TTC549 (cell line): ENCODE data around the gene SRRM1.
A peak's percentile ranks its signal among the peaks of the same experiment; 100 is the strongest.

ENCODE experiments used
- FAIRE-seq: peaks from 2 replicates; lab custom pipeline; 2012; peaks lifted over from hg19 to GRCh38; lab: Jason Lieb, UNC

Gene SRRM1, protein sequence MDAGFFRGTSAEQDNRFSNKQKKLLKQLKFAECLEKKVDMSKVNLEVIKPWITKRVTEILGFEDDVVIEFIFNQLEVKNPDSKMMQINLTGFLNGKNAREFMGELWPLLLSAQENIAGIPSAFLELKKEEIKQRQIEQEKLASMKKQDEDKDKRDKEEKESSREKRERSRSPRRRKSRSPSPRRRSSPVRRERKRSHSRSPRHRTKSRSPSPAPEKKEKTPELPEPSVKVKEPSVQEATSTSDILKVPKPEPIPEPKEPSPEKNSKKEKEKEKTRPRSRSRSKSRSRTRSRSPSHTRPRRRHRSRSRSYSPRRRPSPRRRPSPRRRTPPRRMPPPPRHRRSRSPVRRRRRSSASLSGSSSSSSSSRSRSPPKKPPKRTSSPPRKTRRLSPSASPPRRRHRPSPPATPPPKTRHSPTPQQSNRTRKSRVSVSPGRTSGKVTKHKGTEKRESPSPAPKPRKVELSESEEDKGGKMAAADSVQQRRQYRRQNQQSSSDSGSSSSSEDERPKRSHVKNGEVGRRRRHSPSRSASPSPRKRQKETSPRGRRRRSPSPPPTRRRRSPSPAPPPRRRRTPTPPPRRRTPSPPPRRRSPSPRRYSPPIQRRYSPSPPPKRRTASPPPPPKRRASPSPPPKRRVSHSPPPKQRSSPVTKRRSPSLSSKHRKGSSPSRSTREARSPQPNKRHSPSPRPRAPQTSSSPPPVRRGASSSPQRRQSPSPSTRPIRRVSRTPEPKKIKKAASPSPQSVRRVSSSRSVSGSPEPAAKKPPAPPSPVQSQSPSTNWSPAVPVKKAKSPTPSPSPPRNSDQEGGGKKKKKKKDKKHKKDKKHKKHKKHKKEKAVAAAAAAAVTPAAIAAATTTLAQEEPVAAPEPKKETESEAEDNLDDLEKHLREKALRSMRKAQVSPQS

DNA sequence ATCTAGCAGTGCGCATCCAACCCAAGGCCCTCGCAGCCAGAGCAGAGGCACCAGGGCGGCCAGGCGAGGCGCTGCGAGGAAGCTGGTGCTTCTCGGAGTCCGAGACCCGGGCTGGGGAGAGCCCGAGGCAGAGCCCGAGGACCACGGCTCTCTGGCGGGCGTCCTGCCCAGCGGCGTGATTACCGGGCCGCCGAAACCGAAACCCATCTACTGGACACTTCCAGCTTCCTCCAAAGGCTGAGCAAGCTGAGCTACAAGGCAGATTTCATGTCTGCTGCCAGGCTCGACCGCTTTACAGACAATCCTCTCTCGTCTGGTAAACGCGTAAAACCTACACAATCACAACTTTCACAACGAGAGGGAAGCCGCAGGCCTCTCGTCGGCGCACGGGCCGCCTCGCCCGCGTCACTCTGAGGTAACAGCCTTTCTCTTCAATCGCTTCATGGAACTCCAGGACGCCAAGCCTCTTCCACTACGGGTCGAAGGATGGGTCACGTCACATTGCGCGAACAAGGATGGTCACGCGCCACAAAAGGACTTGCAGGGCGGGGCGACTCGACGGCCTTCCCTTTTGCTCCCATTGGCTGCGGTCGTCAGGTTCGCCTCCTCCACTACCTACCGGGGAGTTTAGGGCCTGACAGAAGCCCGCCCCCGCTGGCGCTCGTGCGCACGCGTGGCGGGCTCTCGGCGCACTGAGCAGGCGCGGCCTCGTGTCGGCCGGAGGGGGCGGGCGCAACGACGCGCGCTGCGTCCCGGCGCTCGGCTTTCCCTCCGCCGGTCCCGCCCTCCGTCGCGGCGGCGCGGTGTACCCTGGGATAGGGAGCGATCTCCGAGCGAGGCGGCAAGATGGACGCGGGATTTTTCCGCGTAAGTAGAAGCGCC, at the start of gene SRRM1:
TSS of gene SRRM1 (plus strand) at position 822 of the 882 bp plus-strand sequence. CDS start at position 847, 25 bp downstream.
- FAIRE-seq, result peak; percentile 72

DNA sequence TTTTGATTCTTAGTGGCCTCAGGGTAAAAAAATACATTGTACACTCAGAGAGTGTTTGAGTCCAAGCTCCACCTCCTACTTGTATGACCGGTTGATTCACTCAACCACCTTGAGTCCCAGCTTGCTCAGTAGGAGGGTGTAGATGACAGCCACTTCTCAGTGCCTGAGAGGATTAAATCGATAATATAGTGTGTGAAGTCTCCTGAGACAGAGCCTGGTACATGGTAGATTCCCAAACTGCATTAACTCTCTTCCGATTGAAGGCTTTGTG, 48.8 kb upstream of the SRRM1 start:
- FAIRE-seq, result no peak

DNA sequence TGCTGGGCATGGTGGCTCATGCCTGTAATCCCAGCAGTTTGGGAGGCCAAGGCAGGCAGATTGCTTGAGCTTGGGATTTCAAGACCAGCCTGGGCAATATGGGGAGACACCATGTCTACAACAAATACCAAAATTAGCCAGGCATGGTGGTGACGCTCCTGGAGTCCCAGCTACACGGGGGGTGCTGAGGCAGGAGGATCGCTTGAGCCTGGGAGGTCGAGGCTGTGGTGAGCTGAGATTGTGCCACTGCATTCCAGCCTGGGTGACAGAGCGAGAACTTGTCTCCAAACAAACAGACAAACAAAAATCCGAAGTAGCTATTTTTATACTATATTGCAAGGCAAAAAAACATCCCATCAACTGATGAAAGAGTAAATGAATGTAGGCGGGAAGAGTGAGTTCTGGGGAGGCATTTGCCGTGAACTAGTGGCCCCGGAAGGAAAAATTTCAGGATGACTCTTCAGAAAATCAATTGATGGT, 46.7 kb upstream of the SRRM1 start:
- FAIRE-seq, result no peak

DNA sequence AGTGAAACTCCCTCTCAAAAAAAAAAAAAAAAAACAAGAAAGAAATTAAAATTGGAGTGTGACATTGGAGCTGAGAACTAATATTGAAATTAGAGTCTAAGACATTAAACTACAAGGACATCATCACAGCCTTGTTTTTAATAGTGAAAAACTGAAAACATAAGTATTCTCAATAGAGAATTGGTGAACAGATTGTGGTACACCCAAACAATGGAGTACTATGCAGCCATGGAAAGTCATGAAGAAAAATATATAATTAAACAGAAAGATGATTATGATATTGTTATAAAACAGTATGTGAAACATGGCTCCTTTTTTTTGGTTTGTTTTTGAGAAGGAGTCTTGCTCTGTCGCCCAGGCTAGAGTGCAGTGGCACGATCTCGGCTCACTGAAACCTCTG, 43.8 kb upstream of the SRRM1 start:
- FAIRE-seq, result no peak

DNA sequence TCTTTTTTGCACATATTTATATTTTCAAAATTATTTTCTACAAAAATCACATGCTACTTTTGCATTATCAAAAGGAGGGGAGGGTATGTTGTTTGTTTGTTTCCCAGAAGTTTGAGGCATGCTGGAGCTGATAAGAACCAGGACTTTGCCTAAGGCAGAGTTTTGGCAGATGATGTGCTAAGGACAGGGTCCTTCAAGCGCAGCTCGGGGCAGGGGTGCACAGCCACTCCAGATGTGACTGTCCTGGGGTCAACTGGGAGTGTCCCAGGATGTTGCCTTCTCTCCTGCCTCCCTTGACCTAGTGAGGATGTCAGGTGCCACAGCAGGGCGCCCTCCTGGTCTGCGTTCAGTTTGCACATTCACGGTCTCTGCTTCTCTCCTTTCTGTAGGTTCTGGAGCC, 42.6 kb upstream of the SRRM1 start:
- FAIRE-seq, result no peak

DNA sequence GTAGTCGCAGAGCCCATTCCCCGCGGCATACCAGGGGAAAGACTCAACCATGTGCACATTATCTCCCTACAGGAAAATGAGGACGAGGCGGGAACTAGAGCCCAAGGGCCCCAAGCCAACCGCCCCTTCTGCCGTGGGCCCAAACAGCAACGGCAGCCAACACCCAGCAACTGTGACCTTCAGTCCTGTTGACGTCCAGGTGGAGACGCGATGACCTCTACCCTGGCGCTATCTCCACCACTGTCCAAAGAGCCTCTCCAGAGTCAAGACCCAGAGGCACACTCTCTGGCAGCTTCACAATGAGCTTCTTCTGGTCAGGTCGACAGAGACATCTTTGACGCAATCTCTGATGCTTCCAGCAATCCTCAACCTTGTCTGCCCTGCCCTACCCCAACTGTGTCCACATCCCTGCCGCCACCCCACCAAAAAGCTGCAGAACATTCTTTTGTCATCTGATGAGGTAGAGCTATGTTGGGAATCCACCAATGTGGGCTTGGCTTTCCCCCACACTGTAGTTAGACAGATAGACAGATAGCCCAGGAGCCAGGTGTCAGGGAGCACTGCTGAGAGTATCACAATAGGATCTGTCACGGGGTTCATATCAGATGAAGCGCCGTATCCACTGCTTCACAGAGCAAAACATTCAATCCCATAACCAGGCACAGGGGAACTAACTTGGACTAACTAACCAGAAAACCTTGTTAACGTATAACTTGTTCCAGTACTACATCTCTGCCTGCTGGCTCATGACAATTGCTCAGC, 37.4 kb upstream of the SRRM1 start:
- FAIRE-seq, result no peak

DNA sequence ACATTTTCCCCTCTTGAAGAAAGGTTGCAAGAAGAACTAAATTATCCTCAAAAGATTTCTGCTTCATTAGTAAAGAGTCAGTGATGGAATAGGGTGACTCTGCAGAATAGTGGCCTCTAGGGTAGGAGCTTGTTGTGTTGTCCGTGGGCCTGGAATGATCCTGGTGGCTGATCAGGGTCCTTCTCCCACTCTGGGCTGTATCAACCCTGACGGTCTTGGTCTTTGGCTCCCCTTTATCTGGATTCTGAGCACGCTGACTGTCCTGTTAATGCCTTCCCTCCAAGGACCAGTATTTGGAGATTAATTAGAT, 36.9 kb upstream of the SRRM1 start:
- no peak for FAIRE-seq

DNA sequence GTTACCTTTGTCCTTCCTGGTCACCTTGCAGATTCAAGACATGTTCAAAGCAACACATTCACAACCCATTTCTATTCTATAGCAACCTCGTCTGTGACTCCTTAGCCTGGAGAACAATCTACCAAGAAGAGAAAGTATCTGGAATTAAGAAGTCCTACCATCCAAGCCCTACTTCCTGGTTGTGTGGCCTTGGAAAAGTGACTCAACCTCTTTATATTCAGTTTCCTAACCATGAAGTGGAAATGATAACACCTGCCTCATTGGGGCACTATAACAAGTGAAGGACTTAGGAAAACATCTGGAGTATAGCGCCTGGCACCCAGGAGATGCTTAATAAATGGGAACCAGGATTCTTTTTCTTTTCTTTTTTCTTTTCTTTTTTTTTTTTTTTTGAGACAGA, 36.5 kb upstream of the SRRM1 start:
- no peak for FAIRE-seq

DNA sequence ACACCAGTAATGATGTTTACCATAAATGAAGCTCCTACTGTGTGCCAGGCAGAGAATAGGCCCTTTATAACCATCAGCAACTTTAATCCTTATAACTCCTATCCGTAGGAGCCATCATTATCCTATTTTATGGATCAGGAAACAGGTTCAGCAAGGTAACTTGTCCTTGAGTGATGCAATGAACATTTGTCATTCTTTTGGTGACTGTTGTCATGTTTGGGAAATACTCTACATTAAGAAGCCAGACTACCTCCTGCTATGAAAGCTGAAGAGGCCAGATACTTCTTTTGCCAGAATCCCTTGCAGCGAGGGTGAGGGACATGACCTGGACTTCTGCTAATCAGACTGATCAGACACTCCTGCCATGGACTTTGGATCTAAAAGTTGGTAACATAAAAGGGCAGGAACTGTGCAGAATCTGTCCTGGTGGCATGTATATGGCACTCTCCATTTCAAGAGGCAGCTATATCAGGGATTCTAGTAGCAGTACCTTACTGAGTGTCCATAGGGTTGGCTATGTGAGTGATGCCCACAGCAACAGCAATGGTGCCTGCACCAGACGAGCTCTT, 33.1 kb upstream of the SRRM1 start:
- FAIRE-seq, result no peak

DNA sequence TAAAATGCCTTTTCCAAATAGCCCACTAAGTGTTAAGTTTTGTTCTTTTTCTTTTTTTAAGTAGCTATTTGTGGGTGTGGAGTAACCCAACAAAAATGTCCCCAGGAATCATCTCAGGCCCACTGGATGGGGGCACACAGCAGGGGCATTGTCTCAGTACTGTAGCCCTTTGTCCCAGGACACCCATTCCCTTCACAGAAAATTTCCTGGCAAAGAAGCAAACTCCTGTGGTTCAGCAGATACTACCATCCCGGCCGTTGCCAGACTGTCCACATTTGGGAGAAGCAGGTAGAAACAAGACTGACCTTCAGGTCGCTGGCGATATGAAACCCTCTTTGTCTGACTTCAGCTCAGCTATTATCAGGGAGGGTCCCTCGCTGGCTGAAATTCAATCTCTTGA, 23.7 kb upstream of the SRRM1 start:
- no peak for FAIRE-seq

DNA sequence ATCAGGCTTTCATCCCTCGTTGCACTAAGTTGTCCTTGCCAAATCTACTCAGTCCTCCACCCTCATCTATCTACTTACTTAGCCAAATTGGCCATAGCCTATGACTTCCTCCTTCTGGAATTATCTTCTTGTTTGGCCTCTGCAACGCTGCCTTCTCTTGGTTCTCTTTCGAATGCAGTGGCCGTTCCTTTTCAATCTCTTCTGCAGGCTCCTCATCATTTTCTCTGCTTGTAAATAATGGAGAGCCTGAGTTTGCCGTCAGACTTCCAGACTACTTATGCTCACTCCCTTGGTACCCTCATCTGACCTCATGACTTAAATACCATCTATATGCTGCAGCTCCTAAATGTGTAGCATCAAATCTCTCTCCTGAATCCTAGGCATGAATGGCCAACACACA, 22.4 kb upstream of the SRRM1 start:
- no peak for FAIRE-seq

DNA sequence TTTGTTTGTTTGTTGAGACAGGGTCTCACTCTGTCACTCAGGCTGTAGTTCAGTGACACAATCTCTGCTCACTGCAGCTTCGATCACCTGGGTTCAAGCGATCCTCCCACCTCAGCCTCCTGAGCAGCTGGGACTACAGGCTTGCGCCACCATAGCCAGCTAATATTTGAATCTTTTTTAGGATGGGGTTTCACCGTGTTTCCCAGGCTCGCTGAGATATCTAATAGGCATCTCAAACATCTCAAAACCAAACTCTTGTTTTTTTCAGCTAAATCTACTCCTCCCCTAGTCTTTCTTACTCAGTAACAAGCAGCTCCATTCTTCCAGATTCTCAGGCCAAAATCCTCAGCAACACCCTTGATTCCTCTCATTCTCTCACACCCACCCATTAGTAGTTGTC, 22.0 kb upstream of the SRRM1 start:
- no peak for FAIRE-seq

DNA sequence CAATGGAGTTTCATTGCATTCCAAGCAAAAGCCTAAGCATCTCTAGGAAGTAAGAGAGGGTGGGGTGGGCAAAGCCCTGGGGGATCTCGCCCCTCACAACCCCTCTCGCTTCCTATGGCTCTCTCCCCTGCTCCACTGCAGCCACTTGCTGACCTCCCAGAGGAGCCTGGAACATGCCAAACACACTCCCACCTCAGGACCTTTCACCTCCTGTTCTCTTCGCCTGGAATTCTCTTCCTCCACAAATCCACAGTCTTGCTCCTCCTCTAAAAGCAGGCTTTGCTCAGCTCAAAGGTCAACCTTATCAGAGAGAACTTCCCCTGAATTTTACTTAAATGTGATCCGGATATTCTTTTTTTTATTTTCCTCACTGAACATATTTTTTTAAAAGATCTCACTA, 20.9 kb upstream of the SRRM1 start:
- FAIRE-seq, result no peak

DNA sequence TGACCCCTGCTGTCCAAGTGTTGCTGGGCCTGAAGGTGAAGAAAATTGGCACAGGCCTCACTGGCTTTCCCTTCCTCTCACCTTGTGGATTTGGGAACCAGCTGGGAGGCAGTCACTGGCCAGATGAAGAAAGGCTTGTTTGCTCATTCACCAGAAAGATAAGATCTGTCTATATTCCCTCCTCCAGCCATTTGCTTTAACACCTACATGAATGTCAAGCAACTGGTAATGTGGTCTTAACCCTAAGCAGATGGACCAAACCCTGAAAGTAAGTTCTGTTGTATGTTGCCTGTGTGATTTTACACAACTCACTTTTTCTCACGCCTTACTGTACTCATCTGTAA, 10.3 kb upstream of the SRRM1 start:
- FAIRE-seq, result no peak

DNA sequence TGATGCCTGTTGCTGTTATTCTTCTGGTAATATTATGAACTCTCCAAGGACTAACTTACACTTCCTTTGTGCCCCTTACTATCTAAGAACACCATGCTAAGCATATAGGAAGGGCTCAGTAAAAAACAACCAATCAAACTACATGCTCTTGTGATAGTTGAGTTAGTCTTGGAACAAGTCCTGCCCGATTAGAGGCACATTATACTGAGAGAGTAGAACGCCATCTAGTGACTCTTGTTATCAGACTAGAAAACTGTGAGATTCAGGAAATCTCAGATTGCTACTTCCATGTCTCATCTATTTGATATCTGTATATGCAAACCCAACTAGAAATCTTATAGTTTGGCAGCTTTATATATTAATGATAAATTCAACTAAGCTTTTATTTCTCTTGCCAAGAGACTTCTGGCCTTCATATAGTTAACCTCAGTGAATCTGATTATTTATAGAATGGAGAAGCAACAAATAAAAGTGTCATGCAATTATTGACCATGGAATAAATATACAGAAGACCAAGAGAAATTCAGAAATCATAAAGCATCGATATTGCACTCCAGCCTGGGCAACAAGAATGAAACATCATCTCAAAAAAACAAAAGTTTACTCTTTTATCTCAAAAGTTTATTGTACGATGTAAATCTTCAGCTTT, 7.8 kb upstream of the SRRM1 start:
- peak; percentile 96 for FAIRE-seq

DNA sequence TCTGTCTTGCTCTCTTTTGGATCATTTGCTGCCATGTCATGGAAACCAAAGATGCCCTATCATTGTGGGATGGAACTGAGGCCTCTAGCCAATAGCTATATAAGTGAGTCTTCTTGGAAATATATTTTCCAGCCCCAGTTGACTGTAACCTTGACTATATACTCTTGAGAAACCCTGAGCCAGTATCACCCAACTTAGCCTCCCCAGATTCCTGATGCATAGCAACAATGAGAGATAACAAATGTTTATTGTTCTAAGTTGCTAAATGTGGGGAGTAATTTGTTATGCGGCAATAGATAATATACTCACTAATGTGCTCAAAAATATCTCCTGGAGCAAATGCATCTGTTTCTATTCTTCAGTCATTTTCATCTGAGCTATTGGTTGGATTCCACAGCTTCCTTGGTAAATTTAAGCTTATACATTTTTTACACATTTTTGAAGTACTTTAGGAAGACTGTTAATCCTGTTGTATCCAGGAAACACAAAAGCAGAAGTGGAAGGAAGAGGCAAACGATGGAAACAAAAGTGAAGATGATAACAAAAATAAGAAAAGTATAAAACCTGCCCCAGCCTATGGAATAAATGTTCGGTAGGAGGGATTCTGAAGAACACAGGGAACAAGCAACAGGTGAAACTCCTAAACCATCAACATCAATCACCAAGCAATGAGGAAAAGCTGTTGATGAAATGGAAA, 6.3 kb upstream of the SRRM1 start:
- FAIRE-seq, result no peak

DNA sequence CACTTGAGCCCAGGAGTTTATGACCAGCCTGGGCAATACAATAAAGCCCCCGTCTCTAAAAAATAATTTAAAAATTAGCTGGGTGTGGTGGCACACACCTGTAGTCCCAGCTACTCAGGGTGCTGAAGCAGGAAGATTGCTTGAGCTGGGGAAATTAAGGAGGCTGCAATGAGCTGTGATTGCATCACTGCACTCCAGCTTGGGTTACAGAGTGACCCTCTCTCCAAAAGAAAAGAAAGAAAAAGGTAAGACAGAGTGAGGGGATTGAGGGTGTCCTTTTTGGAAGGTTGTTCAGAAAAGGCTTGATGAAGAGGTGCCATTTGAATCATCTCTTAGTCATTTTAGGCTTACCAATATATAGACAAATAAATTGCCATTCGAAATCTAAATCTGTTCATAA, 4.0 kb upstream of the SRRM1 start:
- FAIRE-seq, result no peak

DNA sequence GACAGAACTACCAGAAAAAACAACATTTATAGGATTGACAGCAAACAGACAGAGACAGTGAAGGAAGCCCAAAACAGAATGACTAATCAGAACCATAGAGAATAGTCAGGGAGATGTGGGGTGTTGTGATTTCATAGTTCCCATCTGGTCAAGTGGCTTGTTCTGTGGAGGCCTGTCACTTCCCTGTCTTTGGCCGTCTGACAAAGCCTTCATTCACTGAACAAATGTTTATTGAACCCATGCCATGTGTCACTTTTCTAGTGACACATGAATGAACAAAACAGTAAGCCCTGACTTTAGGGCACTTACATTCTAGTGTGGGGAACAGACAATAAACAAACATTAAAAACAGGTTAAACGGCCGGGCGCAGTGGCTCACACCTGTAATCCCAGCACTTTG, 3.2 kb upstream of the SRRM1 start:
- no peak for FAIRE-seq

DNA sequence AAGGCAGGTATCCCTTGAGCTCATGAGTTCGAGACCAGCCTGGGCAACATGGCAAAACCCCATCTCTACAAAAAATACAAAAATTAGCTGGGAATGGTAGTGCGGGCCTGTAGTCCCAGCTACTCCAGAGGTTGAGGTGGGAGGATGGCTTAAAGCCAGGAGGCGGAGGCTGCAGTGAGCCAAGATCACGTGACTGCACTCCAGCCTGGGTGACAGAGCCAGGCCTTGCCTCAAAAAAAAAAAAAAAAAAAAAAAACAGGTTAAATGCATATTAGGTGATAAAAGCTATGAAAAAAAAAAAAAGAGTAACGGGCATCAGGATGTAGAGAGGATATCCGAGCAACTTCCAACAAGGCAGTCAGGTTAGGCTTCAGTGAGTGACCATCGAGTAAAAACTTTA, 2.8 kb upstream of the SRRM1 start:
- no peak for FAIRE-seq

DNA sequence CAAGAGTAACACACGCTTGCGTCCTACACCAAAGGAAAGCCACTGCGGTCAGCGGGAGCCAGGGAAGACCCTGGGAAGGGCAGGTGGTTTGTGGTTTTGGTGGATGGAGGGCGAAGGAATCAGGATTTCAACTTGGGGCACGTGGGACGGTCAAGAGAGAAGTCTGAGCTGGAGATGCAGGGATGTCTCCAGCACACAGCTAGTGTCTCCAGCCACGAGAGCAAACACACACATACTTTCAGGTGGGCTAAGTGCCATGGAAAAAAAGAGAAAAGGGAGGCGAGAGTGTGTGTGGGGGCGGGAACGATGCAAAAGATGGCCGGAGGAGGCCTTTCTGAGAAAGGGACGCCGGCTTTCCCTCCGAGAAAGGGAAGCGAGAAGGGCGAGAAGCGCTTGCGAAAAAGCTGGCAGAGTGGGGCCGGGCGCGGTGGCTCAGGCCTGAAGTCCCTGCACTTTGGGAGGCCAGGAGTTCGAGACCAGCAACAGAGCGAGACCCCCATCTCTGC, 1.4 kb upstream of the SRRM1 start:
- no peak for FAIRE-seq
